Astrocyte (in vitro differentiated cells and primary cell): ENCODE results near the gene TWNK.

Source experiments
- EZH2 ChIP-seq: IDR thresholded peaks from 2 replicates; pipeline ENCODE4 v1.6.1; 2012; ENCODE audit warnings: mild to moderate bottlenecking, low read length, inconsistent platforms; ENCODE audit not compliant: insufficient read depth
- TF ChIP-seq, protein P1 (sequence below): IDR thresholded peaks from 2 replicates; pipeline ENCODE4 v1.5.1; 2011; ENCODE audit warnings: low read depth, mild to moderate bottlenecking, inconsistent platforms, low read length, moderate library complexity; ENCODE audit not compliant: insufficient read depth

DNA sequence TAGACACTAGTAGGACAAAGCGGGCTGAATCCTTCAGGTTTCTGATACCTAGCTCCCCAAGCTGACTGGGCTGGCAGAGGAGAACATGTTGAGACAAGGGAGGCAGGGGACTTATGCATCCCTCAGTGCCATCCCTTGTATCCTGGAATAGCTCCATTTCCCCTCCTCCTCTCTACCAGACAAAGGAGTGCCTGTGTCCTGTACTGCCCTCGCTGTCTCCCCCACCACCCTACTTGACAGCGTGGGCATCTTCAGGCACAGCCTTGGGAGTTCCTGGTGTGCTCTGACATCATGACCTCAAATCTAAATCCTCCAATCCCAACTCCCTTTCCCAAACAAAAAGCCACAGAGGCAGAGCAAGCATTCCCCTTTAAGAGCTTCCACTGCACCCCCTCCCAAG lies 52.7 kb downstream of the TWNK start:
- TF ChIP-seq, protein P1, sequence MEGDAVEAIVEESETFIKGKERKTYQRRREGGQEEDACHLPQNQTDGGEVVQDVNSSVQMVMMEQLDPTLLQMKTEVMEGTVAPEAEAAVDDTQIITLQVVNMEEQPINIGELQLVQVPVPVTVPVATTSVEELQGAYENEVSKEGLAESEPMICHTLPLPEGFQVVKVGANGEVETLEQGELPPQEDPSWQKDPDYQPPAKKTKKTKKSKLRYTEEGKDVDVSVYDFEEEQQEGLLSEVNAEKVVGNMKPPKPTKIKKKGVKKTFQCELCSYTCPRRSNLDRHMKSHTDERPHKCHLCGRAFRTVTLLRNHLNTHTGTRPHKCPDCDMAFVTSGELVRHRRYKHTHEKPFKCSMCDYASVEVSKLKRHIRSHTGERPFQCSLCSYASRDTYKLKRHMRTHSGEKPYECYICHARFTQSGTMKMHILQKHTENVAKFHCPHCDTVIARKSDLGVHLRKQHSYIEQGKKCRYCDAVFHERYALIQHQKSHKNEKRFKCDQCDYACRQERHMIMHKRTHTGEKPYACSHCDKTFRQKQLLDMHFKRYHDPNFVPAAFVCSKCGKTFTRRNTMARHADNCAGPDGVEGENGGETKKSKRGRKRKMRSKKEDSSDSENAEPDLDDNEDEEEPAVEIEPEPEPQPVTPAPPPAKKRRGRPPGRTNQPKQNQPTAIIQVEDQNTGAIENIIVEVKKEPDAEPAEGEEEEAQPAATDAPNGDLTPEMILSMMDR, result no peak
- TF ChIP-seq EZH2, result no peak
